ENCODE results near the gene MARCKS. TPM values are rescaled to one million over a fixed set of nuclear protein-coding genes. Genes with fewer than 3 reads are reported as not detected.

Gene MARCKS
- polyA plus RNA-seq, 1 donor (not counting 4 experiments of a cell fraction or from before 2014, with no cell fraction given): 50.8 TPM

- Histone ChIP-seq H2AFZ (ENCODE audit: control insufficient read depth, low read length) (no peak overlapping the region), H3K4me3 (ENCODE audit: control insufficient read depth in 2 of 3, extremely low read depth in 1 of 3, insufficient read depth in 2 of 3, low read depth in 1 of 3, low read length in 3 of 3) (no peak overlapping the region), H3K79me2 (ENCODE audit: control insufficient read depth, insufficient read depth, low read length) (no peaks in the 10 kb centered on the region), H3K36me3 (ENCODE audit: control insufficient read depth in 2 of 2, extremely low read depth in 1 of 2, insufficient read depth in 2 of 2, low read length in 2 of 2) (no peaks in the 10 kb centered on the region), H3K27me3 (ENCODE audit: control insufficient read depth, extremely low read depth, insufficient read depth, low read length) (no peaks in the 10 kb centered on the region), H3K9ac (ENCODE audit: control insufficient read depth, extremely low read depth, insufficient read depth, low read length) (no peak overlapping the region), H4K20me1 (ENCODE audit: control insufficient read depth, extremely low read depth, insufficient read depth, low read length) (no peaks in the 10 kb centered on the region), H3K9me1 (ENCODE audit: control insufficient read depth, extremely low read depth, insufficient read depth, low read length) (no peaks in the 10 kb centered on the region), H3K27ac (ENCODE audit: control insufficient read depth, insufficient read depth, low read length) (no peak overlapping the region), H3K4me2 (ENCODE audit: control insufficient read depth, extremely low read depth, insufficient read depth, low read depth, low read length) (no peak overlapping the region), H3K9me3 (ENCODE audit: control insufficient read depth, low read depth, low read length) (no peaks in the 10 kb centered on the region), H3K4me1 (ENCODE audit: control insufficient read depth, extremely low read depth, insufficient read depth, low read length) (no peaks in the 10 kb centered on the region)
- no peak for DNase-seq (ENCODE audit: low read depth, low spot score)
- dilution Hi-C loops (cut with MboI; ENCODE audit: extremely low pct_ligation_motif_present, low sequenced_read_pairs): no loop called here
- FAIRE-seq: peak; percentile 9
- TF ChIP-seq CTCF (optimal IDR thresholded peaks at IDR 0.05 in 1 of 3, IDR thresholded peaks at IDR 0.05 in 1 of 3, conservative IDR thresholded peaks at IDR 0.05 in 1 of 3; ENCODE audit: extremely low read depth in 1 of 3, insufficient read depth in 2 of 3, low read length in 3 of 3) (no peak), EZH2 (IDR thresholded peaks at IDR 0.05; ENCODE audit: low read length) (no peak)
Observed at GRCh38 chr6:113843500-113844073, 13.6 kb upstream of the MARCKS start.

GRCh38 chr6:113846577-113846976 is 10.6 kb upstream of the MARCKS start:
- no peaks in the 10 kb centered on the region for H3K4me1 ChIP-seq (ENCODE audit: control insufficient read depth, extremely low read depth, insufficient read depth, low read length)
- FAIRE-seq: no peak
- dilution Hi-C loops (cut with MboI; ENCODE audit: extremely low pct_ligation_motif_present, low sequenced_read_pairs): no loop called here

More at GRCh38 chr6:113846577-113846976, 10.6 kb upstream of the MARCKS start:
- no peaks in the 10 kb centered on the region for H3K79me2 ChIP-seq (ENCODE audit: control insufficient read depth, insufficient read depth, low read length)
- H3K4me3 ChIP-seq (ENCODE audit: control insufficient read depth in 2 of 3, extremely low read depth in 1 of 3, insufficient read depth in 2 of 3, low read depth in 1 of 3, low read length in 3 of 3): no peak overlapping the region
- H3K27me3 ChIP-seq (ENCODE audit: control insufficient read depth, extremely low read depth, insufficient read depth, low read length): no peaks in the 10 kb centered on the region
- no peak overlapping the region for H3K9ac ChIP-seq (ENCODE audit: control insufficient read depth, extremely low read depth, insufficient read depth, low read length)
- no peaks in the 10 kb centered on the region for H3K36me3 ChIP-seq (ENCODE audit: control insufficient read depth in 2 of 2, extremely low read depth in 1 of 2, insufficient read depth in 2 of 2, low read length in 2 of 2)
- H3K9me1 ChIP-seq (ENCODE audit: control insufficient read depth, extremely low read depth, insufficient read depth, low read length): no peaks in the 10 kb centered on the region
- no peak for DNase-seq (ENCODE audit: low read depth, low spot score)
- no peak overlapping the region for H3K4me2 ChIP-seq (ENCODE audit: control insufficient read depth, extremely low read depth, insufficient read depth, low read depth, low read length)
- no peaks in the 10 kb centered on the region for H3K9me3 ChIP-seq (ENCODE audit: control insufficient read depth, low read depth, low read length)
- no peak for TF ChIP-seq CTCF (optimal IDR thresholded peaks at IDR 0.05 in 1 of 3, IDR thresholded peaks at IDR 0.05 in 1 of 3, conservative IDR thresholded peaks at IDR 0.05 in 1 of 3; ENCODE audit: extremely low read depth in 1 of 3, insufficient read depth in 2 of 3, low read length in 3 of 3)
- no peak for TF ChIP-seq EZH2 (IDR thresholded peaks at IDR 0.05; ENCODE audit: low read length)
- H2AFZ ChIP-seq (ENCODE audit: control insufficient read depth, low read length): no peak overlapping the region
- no peak overlapping the region for H3K27ac ChIP-seq (ENCODE audit: control insufficient read depth, insufficient read depth, low read length)
- H4K20me1 ChIP-seq (ENCODE audit: control insufficient read depth, extremely low read depth, insufficient read depth, low read length): no peaks in the 10 kb centered on the region

Data from keratinocyte (primary cell).